Esophagus (tissue), 2 donors: ENCODE results near the gene TAF3. TPM values are rescaled to one million over a fixed set of nuclear protein-coding genes. Genes with fewer than 3 reads are reported as not detected.
A peak's percentile ranks its signal among the peaks of the same experiment; 100 is the strongest.

Experiments used
- H3K27ac ChIP-seq, 2 donors: one replicate each; pipeline ENCODE4 v1.5.1; 2013; ENCODE audit warnings: low read depth in 2 of 2, mild to moderate bottlenecking in 2 of 2, inconsistent platforms in 1 of 2, low read length in 1 of 2, moderate library complexity in 1 of 2
- H3K27me3 ChIP-seq, 2 donors: one replicate each; pipeline ENCODE4 v1.6.1; 2013; ENCODE audit warnings: low read length in 2 of 2, control low read depth in 1 of 2, mild to moderate bottlenecking in 1 of 2; ENCODE audit not compliant: insufficient read depth in 2 of 2, control insufficient read depth in 1 of 2
- H3K36me3 ChIP-seq, 2 donors: one replicate each; pipeline ENCODE4 v1.6.1; 2013; ENCODE audit warnings: low read length in 1 of 2; ENCODE audit not compliant: control insufficient read depth in 2 of 2, insufficient read depth in 2 of 2
- H3K4me1 ChIP-seq, 2 donors: one replicate each; pipeline ENCODE4 v1.6.1; 2013; ENCODE audit warnings: low read length in 1 of 2; ENCODE audit not compliant: control insufficient read depth in 2 of 2, insufficient read depth in 2 of 2
- H3K4me3 ChIP-seq, 2 donors: one replicate each; pipeline ENCODE4 v1.5.1; 2013; ENCODE audit warnings: low read length in 2 of 2, mild to moderate bottlenecking in 2 of 2, low read depth in 1 of 2, moderate library complexity in 1 of 2
- H3K9me3 ChIP-seq, 2 donors: one replicate each; pipeline ENCODE4 v1.6.1; 2013; ENCODE audit warnings: mild to moderate bottlenecking in 2 of 2, low read depth in 1 of 2, low read length in 1 of 2, moderate library complexity in 1 of 2; ENCODE audit not compliant: control insufficient read depth in 2 of 2, insufficient read depth in 1 of 2
- WGBS, 2 donors: extraction: QIAGEN DNeasy Blood & Tissue Kit; methylation state at CpG; one replicate each; pipeline ENCODE4 v1.1.7; 2013; 5-methylcytosine and 5-hydroxymethylcytosine counted together
- polyA plus RNA-seq, 2 donors: library from polyadenylated mRNA; stranded (reverse); fragments of 200-250 nt; gene quantifications; one replicate each; pipeline ENCODE4 v1.2.3, GENCODE V29; 2013
- donor health status: healthy with polysubstance abuse.
- donor health status: Bipolar disorder and iron deficiency.

TAF3 gene
- polyA plus RNA-seq, 2 donors: 1.6 to 1.9 TPM

- H3K9me3 ChIP-seq: no peaks in the 10 kb centered on the region
- WGBS, 2 donors: 3 to 4% methylated on average over 62 to 65 of the region's 65 CpGs
- H3K36me3 ChIP-seq: no peaks in the 10 kb centered on the region
- H3K4me1 ChIP-seq: peaks cover 7 to 14% of the 10 kb centered on the region in 2 donors
- peaks cover 2 to 34% of the 10 kb centered on the region in 2 donors for H3K27me3 ChIP-seq
- peak within 1 kb of the TSS in 1 of 2 donors; percentile 13 for H3K27ac ChIP-seq
- peak within 1 kb of the TSS; percentile 41 to 69 for H3K4me3 ChIP-seq
These were observed 236.4 kb downstream of the TAF3 start, which contains the start of gene GATA3 for GRCh38 chr10:8054494-8055407. TSS of gene GATA3 (plus strand) at chr10:8054688. CDS start at chr10:8055656, 968 bp downstream.

GRCh38 chr10:8055420-8056349 lies 237.4 kb downstream of the TAF3 start:
- H3K4me3 ChIP-seq: peak overlapping the region; percentile 41 to 69
- WGBS, 2 donors: 27 to 47% methylated on average over 85 of the region's 85 CpGs
- H3K4me1 ChIP-seq: peaks cover 3 to 8% of the 10 kb centered on the region in 2 donors
- H3K27ac ChIP-seq: peak overlapping the region in 1 of 2 donors; percentile 47
- H3K36me3 ChIP-seq: no peaks in the 10 kb centered on the region
- no peaks in the 10 kb centered on the region for H3K9me3 ChIP-seq
- peaks cover 0 to 26% of the 10 kb centered on the region in 2 donors for H3K27me3 ChIP-seq

- H3K27ac ChIP-seq: peak overlapping the region in 1 of 2 donors; percentile 47
- WGBS, 2 donors: 62 to 71% methylated on average over 6 of the region's 6 CpGs
- H3K4me3 ChIP-seq: peak overlapping the region in 1 of 2 donors; percentile 69
- peaks cover 0 to 19% of the 10 kb centered on the region in 2 donors for H3K27me3 ChIP-seq
- peaks cover 0 to 6% of the 10 kb centered on the region in 2 donors for H3K4me1 ChIP-seq
- no peaks in the 10 kb centered on the region for H3K9me3 ChIP-seq
- no peaks in the 10 kb centered on the region for H3K36me3 ChIP-seq
These were observed 238.1 kb downstream of the TAF3 start for GRCh38 chr10:8056378-8056777.

- Histone ChIP-seq H3K4me3 (peak overlapping the region in 1 of 2 donors; percentile 69), H3K27ac (peak overlapping the region in 1 of 2 donors; percentile 13), H3K9me3 (no peaks in the 10 kb centered on the region), H3K36me3 (no peaks in the 10 kb centered on the region), H3K27me3 (peaks cover 0 to 14% of the 10 kb centered on the region in 2 donors), H3K4me1 (peaks cover 0 to 5% of the 10 kb centered on the region in 2 donors)
- WGBS, 2 donors: 51 to 75% methylated on average over 13 of the region's 13 CpGs
These were observed 238.6 kb downstream of the TAF3 start for GRCh38 chr10:8056871-8057331.

GRCh38 chr10:8057636-8058273 lies 239.4 kb downstream of the TAF3 start:
- WGBS, 2 donors: 70 to 82% methylated on average over 14 to 15 of the region's 15 CpGs
- Histone ChIP-seq H3K9me3 (no peaks in the 10 kb centered on the region), H3K27ac (no peak overlapping the region), H3K36me3 (no peaks in the 10 kb centered on the region), H3K4me1 (peaks cover 0 to 5% of the 10 kb centered on the region in 2 donors), H3K4me3 (no peak overlapping the region), H3K27me3 (peaks cover 0 to 8% of the 10 kb centered on the region in 2 donors)

GRCh38 chr10:8058274-8059111 lies 240.2 kb downstream of the TAF3 start:
- no peaks in the 10 kb centered on the region for H3K36me3 ChIP-seq
- no peak overlapping the region for H3K4me3 ChIP-seq
- H3K27ac ChIP-seq: no peak overlapping the region
- H3K27me3 ChIP-seq: peaks cover 0 to 8% of the 10 kb centered on the region in 2 donors
- peaks cover 0 to 5% of the 10 kb centered on the region in 2 donors for H3K4me1 ChIP-seq
- 61 to 78% methylated on average over 43 to 45 of the region's 45 CpGs for WGBS, 2 donors
- no peaks in the 10 kb centered on the region for H3K9me3 ChIP-seq

GRCh38 chr10:8059191-8059936 lies 241.1 kb downstream of the TAF3 start:
- WGBS, 2 donors: 56 to 68% methylated on average over 16 of the region's 16 CpGs
- Histone ChIP-seq H3K36me3 (no peaks in the 10 kb centered on the region), H3K4me1 (peaks cover 0 to 5% of the 10 kb centered on the region in 2 donors), H3K4me3 (no peak overlapping the region), H3K27me3 (peaks cover 0 to 8% of the 10 kb centered on the region in 2 donors), H3K27ac (no peak overlapping the region), H3K9me3 (no peaks in the 10 kb centered on the region)
